ENCODE results near the gene CEP295NL. TPM values are rescaled to one million over a fixed set of nuclear protein-coding genes. Genes with fewer than 3 reads are reported as not detected.

The CEP295NL gene
- total RNA-seq, 1 experiment from 2014 or later = 0.66 TPM

DNA sequence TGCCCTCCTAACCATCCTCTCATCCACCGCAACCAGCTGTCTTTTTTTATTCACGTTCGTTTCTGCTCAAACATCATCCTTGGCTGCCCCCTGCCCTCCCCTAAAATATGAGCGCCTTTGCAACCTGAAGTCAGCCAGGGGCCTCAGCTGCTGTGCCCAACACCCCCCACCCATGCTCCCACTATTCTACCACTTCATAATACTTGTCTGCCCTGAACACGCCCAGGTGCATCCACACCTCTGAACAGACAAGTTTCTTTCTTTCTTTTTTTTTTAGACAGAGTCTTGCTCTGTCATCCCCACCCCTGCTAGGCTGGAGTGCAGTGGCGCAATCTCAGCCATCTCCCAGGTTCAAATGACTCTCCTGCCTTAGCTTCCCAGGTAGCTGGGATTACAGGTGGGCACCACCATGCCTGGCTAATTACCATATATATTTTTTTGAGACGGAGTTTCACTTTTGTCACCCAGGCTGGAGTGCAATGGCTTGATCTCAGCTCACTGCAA lies 26.9 kb downstream of the CEP295NL start:
- peaks cover 0 to 13% (median 10%) of the 10 kb centered on the region in 3 experiments; a peak in 5 of 7 replicates for H3K36me3 Mint-ChIP-seq (ENCODE audit: insufficient read depth in 1 of 3, low read depth in 3 of 3)
- Histone ChIP-seq H3K23me2 (ENCODE audit: insufficient read length, low read depth, low read length, poor library complexity, severe bottlenecking) (peaks cover 2% of the 10 kb centered on the region), H4K8ac (replicated peaks; ENCODE audit: insufficient read length, low read depth, low read length) (no peak overlapping the region), H2BK15ac (ENCODE audit: low read depth, low read length) (no peak overlapping the region), H3K27me3 (ENCODE audit: insufficient read depth, low read length) (no peaks in the 10 kb centered on the region), H3K9me3 (ENCODE audit: control insufficient read depth, low read depth, low read length) (no peaks in the 10 kb centered on the region), H3K23ac (ENCODE audit: insufficient read length, low read depth, low read length) (no peak overlapping the region), H2AK5ac (ENCODE audit: insufficient read length, low read length) (no peak overlapping the region), H2AFZ (ENCODE audit: low read length) (no peak overlapping the region), H3K79me1 (ENCODE audit: insufficient read depth, low read depth, low read length, poor library complexity, severe bottlenecking) (no peaks in the 10 kb centered on the region), H3K18ac (ENCODE audit: insufficient read length, low read depth, low read length) (no peak overlapping the region), H4K20me1 (ENCODE audit: control insufficient read depth, insufficient read depth, insufficient read length) (no peaks in the 10 kb centered on the region), H4K91ac (ENCODE audit: insufficient read length, low read depth, low read length) (no peak overlapping the region), H3K79me2 (ENCODE audit: insufficient read depth, low read length) (no peaks in the 10 kb centered on the region), H2BK120ac (ENCODE audit: low read depth, low read length, poor library complexity, severe bottlenecking) (no peak overlapping the region), H2BK20ac (ENCODE audit: low read depth, low read length, poor library complexity, severe bottlenecking) (no peak overlapping the region), H3K4me2 (ENCODE audit: insufficient read depth, insufficient read length, low read length) (no peak overlapping the region), H3T11ph (ENCODE audit: low read length) (no peak overlapping the region), H3K27ac (ENCODE audit: insufficient read length, low read depth, low read length) (no peak overlapping the region), H3K9ac (ENCODE audit: extremely low read depth, insufficient read length, low read length) (no peak overlapping the region), H3K56ac (ENCODE audit: insufficient read length, low read depth, low read length) (no peak overlapping the region), H3K14ac (ENCODE audit: insufficient read depth, low read length) (no peak overlapping the region), H3K4me1 (ENCODE audit: insufficient read depth, low read length) (no peaks in the 10 kb centered on the region), H2BK12ac (ENCODE audit: insufficient read length, low read depth, low read length) (no peak overlapping the region), H3K4ac (ENCODE audit: low read depth, low read length) (no peak overlapping the region), H2BK5ac (ENCODE audit: insufficient read length, low read length) (no peak overlapping the region), H4K5ac (ENCODE audit: insufficient read length, low read depth, low read length) (no peak overlapping the region)
- WGBS (ENCODE audit: extremely low coverage, insufficient read length, low lambda C conversion rate) = no CpG with 5 or more reads among the region's 7 CpGs
- peak overlapping the region in 1 of 3 experiments; percentile 10; a peak in 3 of 7 replicates for H3K27ac Mint-ChIP-seq
- no peak for DNase-seq
- no peaks in the 10 kb centered on the region for H3K9me3 Mint-ChIP-seq
- peaks cover 16 to 22% of the 10 kb centered on the region in 2 experiments; a peak in 3 of 4 replicates for H3K4me1 Mint-ChIP-seq
- TF ChIP-seq, protein P1, sequence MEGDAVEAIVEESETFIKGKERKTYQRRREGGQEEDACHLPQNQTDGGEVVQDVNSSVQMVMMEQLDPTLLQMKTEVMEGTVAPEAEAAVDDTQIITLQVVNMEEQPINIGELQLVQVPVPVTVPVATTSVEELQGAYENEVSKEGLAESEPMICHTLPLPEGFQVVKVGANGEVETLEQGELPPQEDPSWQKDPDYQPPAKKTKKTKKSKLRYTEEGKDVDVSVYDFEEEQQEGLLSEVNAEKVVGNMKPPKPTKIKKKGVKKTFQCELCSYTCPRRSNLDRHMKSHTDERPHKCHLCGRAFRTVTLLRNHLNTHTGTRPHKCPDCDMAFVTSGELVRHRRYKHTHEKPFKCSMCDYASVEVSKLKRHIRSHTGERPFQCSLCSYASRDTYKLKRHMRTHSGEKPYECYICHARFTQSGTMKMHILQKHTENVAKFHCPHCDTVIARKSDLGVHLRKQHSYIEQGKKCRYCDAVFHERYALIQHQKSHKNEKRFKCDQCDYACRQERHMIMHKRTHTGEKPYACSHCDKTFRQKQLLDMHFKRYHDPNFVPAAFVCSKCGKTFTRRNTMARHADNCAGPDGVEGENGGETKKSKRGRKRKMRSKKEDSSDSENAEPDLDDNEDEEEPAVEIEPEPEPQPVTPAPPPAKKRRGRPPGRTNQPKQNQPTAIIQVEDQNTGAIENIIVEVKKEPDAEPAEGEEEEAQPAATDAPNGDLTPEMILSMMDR (conservative IDR thresholded peaks at IDR 0.05) = no peak
- no peaks in the 10 kb centered on the region; the same call in 1 of the 2 replicates for H3K27me3 Mint-ChIP-seq (ENCODE audit: low read depth)
- no peak overlapping the region for H3K4me3 Mint-ChIP-seq

All from H9 (cell line).